HG03457 (cell line): ENCODE data around the gene BRAT1.

Experiments used
- ATAC-seq: cut with Tn5 transposase; IDR thresholded peaks from one replicate; pipeline ENCODE4 v1.9.1; 2021; ENCODE audit warnings: moderate number of reproducible peaks; ENCODE audit not compliant: unreplicated experiment

The BRAT1 gene

DNA sequence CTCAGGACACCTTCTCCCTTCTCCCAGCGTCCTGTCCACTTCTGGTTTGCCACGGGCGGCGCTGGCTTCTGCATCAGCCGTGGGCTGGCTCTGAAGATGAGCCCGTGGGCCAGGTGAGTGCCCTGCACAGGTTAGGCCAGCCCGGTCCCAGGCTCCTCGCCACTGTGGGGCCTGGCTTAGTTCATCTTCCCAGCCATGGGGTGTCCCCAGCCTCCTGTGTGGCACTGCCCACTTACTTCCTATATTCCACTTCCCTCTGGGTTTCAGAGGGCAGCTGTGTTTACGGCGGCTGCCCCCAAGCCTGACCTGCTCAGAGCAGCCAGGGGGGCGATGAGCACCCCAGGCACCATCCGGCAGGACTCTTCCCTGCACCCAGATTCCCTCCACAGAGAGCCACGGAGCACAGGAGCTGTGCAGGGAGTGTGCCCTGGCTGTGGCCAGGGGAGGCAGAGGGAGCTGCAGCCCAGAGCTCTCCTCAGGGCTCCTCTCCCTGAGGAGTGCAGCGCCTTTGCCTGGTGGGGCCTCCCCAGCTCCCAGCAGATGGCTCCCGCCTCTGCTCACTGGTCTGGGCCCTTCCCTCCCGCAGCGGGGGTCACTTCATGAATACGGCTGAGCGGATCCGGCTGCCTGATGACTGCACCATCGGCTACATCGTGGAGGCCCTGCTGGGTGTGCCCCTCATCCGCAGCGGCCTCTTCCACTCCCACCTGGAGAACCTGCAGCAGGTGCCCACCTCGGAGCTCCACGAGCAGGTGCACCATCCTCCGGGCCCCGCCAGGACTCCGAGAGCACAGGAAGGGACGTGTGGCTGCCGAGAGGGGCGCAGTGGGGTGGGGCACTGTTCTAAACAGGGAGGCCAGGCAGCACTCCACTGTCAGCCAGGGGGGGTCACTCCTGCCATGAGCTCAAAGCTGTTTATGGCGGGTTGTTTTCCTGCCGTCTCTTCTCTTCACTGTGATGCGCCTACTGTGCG, 29.4 kb downstream of the BRAT1 start:
- no peak for ATAC-seq

DNA sequence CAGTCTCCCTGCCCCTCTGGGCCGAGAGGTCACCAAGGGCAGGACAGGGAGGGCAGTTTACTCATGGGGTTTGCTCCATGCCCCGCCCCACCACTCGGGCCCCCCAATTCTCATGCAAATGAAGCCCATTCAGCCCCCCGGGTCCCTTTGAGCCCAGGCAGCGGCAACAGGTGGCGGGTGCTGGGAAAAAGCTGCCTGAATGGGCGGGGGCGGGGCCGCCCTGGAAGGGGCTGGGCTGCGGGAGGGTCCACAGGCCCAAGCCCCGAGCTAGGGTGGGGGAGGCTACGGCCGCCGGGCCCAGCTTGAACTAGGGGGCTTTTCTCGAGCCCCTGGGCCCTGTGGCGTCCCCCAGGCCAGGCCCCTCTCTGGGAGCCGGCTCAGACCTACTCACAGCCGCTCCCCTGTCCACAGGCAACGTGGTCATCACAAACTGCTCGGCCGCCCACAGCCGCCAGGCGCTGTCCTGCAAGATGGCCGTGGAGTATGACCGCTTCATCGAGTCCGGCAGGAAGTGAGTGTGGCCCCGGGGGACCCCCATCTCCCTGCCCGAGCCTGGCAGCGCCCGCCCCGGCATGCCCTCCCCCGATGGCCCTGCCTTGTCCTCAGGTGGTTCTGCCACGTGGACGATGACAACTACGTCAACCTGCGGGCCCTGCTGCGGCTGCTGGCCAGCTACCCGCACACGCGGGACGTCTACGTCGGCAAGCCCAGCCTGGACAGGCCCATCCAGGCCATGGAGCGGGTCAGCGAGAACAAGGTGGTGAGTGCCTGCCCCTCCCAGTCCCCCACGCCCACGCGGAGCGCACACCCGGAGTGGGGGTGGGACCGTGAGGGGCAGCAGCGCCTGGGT, 30.3 kb downstream of the BRAT1 start:
- no peak for ATAC-seq

DNA sequence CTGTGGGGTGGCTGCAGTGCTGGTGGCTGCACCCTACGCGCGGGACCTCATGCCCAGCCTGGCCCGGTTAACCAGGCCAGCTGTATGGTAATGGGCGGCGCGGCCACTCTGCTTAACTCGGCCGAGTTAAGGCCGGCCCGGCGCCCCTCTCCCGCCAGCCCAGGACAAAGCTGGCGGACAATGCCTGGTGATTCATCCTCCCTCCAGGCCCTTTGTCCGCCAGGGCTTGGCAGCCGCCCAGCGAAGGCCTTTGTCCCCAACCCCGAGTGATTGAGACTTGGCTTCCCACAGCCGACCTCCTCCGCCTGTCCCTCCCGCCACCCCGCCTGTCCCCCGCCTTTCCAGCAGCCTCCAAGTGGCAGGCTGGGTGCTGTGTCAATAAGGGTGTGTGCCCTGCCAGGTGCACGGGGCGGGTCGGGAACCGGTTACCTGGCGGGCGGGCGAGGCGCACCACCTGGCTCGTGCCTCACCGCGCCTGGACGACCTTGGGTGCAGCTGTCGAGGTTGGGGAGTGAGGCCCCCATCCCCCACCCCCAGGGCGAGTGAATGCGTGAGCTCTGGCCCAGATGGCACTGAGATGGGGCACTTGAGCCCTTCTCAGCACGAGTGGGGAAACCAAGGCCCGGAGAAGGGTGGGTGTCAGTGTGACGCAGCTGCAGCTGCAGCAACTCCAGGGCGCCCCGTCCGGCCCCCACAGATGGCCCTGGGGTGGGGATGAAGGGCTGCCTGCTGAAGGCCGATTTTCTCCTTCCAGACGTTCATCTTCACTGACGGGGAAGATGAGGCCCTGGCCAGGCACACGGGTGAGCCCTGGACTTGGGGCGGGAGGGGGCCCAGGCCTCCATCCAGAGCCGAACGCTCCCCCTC, 31.1 kb downstream of the BRAT1 start:
- ATAC-seq, result no peak

DNA sequence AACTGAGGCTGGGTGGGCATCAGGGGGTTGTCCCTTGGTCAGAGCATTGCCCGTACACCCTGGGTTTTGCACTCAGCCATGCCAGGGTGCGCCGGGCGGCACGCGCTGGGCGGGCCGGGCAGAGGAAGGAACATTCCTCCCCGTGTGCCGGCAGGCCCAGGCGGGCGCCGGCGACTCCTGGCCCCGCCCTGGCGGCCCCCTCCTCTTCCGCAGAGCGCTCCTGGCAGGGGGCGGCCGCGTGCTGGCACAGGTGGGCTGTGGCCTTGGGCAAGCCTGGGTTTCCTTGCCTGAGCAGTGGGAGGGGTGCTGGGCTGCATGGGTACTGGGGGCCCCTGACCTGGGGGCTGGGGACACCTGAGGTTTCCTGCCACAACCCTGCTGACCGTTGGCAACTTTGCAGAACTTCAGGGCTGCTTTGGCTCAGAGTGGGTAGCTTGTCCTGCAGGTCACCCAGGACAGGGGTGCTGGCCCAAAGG, 31.8 kb downstream of the BRAT1 start:
- no peak for ATAC-seq

DNA sequence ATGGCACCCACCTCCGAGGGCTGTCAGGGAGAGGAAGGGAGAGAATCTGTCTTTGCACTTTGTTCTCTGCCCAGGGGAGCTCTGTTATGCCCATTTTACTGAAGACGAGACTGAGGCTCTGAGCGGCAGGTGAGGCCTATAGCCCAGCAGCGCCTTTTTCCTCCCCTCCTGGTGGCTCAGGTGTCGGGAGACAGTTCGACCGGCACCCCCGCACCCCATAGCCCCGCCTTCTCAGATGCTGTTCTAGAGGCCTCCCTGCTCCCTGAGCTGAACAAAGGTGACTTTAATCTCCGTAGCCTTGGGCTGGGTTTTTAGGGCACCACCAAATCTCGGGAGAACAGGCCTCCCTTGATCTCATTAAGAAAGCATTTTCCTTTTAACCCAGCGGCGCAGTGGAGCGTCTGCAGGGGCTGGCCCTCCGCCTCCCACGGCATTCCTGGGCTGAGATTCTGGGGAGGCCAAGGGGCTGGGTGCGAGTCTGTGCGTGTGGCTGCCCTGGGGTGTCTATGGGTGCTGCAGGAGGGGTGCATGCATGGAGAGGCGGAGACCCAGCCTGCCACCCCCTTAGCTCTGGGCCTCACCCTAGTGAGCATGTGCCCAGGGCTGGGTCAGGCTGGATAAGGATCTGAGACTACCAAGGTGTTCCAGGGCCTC, 32.4 kb downstream of the BRAT1 start:
- no peak for ATAC-seq

DNA sequence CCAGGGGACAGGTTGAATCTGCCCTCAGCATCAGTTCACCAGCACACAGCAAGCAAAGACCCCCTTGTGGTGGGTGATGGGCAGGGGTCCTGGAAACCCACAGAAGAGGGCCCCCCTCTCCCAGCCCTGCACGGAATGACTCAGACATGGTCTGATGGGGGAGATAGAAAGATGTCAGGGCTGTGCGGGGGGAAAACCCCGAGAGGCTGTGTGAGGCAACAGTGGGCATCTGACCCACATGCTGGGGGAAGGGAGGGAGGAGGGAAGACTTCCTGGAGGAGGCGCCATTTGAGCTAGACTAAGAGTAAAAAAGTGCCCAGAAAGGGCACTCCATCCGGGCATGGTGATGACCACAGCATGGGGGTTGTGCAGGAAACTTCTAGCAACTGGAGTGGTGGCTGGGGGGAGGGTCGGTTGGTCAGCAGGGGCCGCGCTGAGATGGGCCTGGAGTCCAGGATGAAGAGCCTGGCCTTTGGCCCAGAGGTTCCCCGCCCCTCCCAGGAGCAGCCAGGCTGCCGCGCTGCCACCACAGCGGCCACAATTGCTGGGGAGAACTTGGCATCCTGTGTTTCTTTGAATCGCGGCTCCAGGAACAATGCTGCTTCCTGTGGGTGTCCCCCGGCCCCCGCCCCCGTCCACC, 33.3 kb downstream of the BRAT1 start:
- no peak for ATAC-seq

DNA sequence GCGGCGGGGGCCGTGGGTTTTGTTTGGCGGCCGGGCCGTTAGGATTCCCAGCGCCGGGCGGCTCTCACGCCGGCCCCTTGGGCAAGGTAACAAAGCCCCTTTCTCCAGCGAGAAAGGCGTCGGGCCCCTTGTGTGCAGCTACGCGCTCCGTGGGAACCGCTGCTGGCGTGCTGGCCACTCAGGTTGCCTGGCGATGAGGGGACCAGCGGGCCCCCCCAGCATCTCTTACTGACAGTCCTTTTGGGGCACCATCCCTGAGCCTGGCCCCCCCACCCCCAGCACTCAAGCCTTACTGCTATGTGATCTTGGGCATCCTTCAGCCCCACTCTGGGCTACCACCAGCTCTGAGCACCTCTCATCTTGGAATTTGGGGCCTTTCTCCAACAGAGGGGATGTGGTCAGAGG, 34.0 kb downstream of the BRAT1 start:
- ATAC-seq, result no peak

DNA sequence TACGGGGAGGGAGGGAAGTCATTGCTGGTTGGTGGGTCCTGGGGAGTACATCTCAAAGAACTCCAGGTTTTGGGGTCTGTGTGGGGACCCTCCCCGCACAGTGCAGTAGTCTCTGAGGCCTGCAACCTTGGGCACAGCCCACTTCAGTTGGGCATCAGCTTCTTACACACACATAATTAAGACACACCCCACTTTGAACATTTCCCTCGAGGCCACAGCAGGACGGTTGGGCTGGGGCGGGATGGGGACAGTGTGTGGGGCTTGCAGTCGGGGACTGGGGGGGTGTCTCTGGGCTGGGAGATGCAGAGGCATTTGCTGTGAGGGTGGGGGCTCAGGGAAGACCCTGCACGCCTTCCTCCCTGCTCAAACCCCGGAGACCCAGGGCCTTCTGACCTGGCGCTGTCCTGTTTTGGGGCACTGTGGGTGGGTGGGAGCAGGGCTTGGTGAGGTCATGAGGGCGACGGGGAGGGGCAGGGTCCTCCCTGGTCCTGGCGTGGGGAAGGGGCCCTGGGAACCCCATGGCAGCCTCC, 34.5 kb downstream of the BRAT1 start:
- no peak for ATAC-seq

DNA sequence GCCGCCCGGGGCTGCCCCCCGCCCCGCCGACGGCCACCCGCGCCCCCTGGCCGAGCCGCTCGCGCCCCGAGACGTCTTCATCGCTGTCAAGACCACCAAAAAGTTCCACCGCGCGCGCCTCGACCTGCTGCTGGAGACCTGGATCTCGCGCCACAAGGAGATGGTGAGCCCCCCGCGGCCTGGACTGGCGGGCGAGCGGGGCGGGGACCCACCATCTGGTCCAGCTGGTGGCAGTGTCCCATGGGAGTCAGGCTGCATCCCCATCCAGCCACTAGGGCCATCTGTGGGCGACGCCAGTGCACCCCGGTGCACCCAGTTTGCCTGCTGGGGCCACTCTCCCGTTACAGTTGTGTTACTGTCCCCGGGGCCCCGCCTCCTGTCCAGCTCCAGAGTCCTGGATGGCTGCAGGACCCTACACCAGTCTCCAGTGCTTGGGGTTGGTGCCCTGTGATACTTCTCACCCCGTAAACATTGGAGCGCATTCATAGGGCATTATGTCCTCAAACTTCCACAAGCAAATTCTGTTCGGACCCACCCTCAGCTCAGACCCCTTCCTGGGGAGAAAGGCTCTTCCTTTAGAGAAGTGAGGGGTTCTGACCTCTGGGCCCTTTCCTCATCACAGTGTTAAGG, 35.1 kb downstream of the BRAT1 start:
- ATAC-seq, result no peak

DNA sequence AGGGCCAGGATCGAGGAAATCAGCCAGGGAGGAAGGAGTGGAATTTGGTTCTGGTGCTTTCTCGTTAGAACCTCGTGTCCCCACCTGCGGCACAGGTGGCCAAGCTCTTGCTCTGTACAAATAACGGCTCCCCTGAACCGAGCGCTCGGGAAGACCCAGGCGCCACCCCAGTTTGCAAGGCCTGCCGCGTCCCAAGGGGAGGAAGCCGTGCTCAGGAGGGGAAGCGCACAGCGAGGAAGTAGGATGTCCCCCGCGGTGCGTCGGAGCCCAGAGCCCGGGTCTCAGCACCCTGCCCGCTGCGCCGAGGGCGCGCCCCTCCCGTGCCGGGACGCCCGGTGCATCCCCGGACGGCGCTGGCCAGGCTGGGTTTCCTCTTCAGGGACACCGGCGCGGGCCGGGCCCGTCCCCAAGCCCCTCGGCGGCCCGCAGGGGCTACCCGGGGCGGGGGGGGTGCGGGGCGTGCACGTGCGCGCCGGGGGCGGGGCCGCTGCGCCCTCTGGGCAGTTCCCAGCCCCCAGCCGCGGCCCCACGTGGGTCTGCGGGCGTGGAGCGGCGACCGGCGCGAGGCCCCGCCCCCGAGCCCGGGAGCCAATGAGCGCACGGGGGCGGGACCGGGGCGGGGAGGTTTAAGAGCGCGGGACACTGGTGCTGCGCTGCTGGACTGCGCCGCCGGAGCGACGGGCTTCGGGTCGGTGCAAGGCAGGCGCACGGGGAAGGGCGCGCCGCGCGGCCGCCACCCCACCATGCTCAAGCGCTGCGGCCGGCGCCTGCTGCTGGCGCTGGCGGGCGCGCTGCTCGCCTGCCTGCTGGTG, 36.0 kb downstream of the BRAT1 start, which contains the start of gene LFNG:
Gene LFNG (plus strand): TSS at position 656 of the 812 bp plus-strand sequence. CDS start 88 bp downstream, at position 744.
- peak; percentile 69 for ATAC-seq

DNA sequence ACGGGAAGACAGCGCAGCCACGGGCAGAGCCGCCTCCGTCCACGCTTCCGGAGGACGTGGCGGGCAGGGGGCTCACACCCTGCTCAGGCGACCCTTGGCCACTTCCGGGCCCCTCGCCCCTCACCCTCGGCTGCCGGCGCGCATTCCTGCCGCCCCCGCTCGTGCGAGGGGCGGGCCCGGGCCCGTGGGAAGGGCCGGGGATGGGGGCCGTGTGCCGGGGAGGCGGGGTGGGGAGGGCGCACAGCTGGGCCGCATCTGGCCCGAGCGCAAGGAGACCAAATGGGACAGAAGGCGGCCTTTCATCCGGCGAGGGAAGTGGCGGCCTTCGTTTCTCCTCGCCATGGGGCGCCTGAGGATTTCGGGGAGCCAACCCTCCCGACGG, 36.6 kb downstream of the BRAT1 start:
- ATAC-seq, result no peak

DNA sequence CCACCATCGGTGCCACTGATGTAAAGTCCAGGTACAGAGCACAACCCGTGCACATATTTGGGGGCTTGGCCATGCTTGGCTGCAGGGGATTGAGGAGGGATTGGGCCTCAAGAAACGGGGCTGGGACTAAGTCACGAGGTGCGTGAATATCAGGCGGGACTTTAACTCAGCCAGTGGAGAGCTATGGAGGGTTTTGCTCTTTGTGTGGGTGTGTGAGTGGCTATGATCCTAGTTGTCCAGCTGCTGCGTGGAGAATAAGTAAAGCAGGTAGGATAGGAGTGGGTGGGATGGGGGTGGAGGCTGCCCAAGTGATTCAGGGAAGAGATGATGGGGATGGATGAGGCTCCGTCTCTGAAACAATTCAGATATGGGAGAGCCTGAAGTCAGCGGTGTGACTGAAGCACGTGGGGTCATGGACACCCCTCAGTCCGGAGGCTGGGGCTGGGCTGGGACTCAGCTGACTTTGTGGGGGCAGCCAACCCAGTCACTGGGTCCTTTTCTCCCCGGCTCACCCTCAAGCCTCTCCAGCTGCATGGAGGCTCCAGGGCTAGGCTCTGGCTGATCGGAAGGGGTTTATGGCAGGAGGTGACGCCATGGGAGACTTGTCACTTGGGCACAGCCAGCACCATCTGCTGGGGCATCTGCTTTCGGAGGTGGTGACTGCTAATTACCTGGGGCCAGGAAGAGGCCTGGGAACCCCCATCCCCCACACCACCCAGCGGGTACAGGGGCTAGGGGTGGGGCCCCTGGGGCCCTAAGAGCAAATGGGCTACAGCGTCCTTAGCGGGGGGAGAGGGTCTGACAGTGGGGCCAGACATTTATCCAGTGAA, 37.4 kb downstream of the BRAT1 start:
- no peak for ATAC-seq

DNA sequence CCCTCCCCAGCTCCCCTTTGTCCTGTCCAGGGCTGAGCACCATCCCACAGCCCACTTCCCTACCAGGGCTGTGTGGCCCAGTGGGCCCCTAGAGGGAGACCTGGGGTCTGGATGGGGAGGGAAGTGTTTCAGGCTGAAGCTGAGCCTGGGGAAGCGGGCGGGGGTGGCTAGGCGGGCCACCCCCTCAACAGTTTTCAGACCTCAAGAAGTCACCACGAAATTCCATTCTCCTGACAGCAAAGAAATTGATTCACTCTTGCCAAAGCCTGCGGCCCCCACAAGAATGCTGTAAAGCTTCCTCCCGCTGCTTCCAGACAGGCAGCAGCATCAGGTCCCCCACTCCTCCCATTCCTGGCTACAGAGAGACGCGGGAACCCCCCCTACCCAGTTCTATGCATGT, 38.3 kb downstream of the BRAT1 start:
- ATAC-seq, result no peak

DNA sequence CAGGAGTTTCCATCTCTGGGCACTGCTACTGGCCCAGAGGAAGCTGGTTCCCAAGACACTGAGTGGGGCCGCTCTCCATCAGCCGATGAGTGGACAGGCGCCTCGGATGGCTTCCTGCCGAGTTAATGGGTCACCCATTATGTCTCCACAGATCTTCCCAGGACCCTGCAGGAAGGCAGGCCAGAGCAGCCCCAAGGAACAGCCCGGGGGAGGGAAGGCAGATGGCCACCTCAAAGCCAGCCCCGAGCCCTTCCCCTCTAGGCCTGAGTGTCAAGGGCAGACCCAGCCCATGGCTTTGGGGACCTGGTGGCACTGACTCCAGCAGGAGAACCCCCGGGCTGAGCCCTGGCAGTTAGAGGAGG, 39.1 kb downstream of the BRAT1 start:
- ATAC-seq, result no peak

DNA sequence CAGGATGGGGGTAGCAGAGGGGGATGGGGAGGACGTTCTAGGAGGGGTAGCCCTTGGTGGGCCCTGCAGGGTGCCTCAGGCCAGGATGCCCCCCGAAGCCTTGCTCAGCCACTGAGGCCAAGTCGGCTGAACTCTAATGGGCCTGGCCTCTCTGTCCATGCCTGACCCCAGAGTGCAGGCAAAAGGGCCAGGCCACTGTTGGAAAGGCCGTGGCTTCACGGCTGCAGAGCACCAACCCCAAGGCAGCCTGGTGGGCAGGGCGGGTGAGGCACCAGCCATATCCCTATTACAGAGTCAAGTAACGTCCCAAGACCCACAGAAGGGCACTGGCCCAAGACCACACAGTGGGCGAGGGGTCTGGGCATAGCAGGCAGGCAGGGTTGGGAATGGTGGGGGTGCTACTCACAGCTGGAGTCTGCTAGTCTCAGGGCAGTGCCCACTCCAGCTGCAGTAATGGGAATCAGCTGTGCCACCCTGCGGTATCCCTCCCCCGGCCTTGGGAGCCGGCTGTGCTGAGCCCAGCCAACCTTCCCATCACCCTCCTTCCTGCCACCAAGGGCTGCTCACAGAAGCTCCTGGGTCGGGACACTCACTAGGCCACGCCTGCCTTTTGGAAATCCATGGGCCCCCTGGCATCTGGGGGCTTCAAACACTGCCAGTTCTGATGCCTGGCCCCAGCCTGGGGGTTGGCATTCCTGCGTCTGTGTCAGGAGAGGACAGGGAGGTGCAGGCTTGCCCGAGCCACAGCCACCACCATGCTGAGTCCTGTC, 39.7 kb downstream of the BRAT1 start:
- no peak for ATAC-seq
